ENCODE measurements around the gene TMEM30B.

TMEM30B gene

GRCh38 chr14:61281186-61281947 is at the start of gene TMEM30B:
Gene TMEM30B (minus strand): TSS chr14:61281338. CDS start chr14:61281147, 191 bp downstream.
- no peaks in the 10 kb centered on the region for H3K4me1 ChIP-seq (ENCODE audit: low read length)
- no peaks in the 10 kb centered on the region for H4K20me1 ChIP-seq (ENCODE audit: insufficient read depth, low read length)
- no peaks in the 10 kb centered on the region for H3K36me3 ChIP-seq (replicated peaks; ENCODE audit: low read depth, low read length)
- peaks cover 26% of the 10 kb centered on the region for H3K27me3 ChIP-seq (ENCODE audit: low read depth, low read length)
- H3K9me3 ChIP-seq (ENCODE audit: insufficient read depth, low read length), result no peaks in the 10 kb centered on the region
- H3K27ac ChIP-seq (ENCODE audit: low read length), result no peak within 1 kb of the TSS
- H3K4me2 ChIP-seq (ENCODE audit: low read length), result no peak within 1 kb of the TSS
- no peaks in the 10 kb centered on the region for H3K79me2 ChIP-seq (ENCODE audit: low read length)
- no peak within 1 kb of the TSS for H3K9ac ChIP-seq (ENCODE audit: low read length)
- TF ChIP-seq EZH2phosphoT487 (IDR thresholded peaks at IDR 0.05; ENCODE audit: low read depth) (no peak), CTCF (IDR thresholded peaks at IDR 0.05; ENCODE audit: low read depth, low read length) (no peak)
- no peak within 1 kb of the TSS for H3K4me3 ChIP-seq (ENCODE audit: low read length)
- H2AFZ ChIP-seq (ENCODE audit: low read depth, low read length), result no peak within 1 kb of the TSS

- Histone ChIP-seq H2AFZ (ENCODE audit: low read depth, low read length) (no peak overlapping the region), H3K4me3 (ENCODE audit: low read length) (no peak overlapping the region), H3K9me3 (ENCODE audit: insufficient read depth, low read length) (no peaks in the 10 kb centered on the region), H3K4me1 (ENCODE audit: low read length) (peaks cover 16% of the 10 kb centered on the region), H4K20me1 (ENCODE audit: insufficient read depth, low read length) (no peaks in the 10 kb centered on the region), H3K27ac (ENCODE audit: low read length) (no peak overlapping the region), H3K4me2 (ENCODE audit: low read length) (no peak overlapping the region), H3K36me3 (replicated peaks; ENCODE audit: low read depth, low read length) (no peaks in the 10 kb centered on the region), H3K79me2 (ENCODE audit: low read length) (no peaks in the 10 kb centered on the region), H3K9ac (ENCODE audit: low read length) (no peak overlapping the region), H3K27me3 (ENCODE audit: low read depth, low read length) (peaks cover 9% of the 10 kb centered on the region)
- TF ChIP-seq EZH2phosphoT487 (IDR thresholded peaks at IDR 0.05; ENCODE audit: low read depth) (no peak), CTCF (IDR thresholded peaks at IDR 0.05; ENCODE audit: low read depth, low read length) (no peak)
These were observed 49.4 kb upstream of the TMEM30B start for GRCh38 chr14:61330511-61330910.

GRCh38 chr14:61329478-61330051 is 48.4 kb upstream of the TMEM30B start:
- Histone ChIP-seq H3K27me3 (ENCODE audit: low read depth, low read length) (peaks cover 9% of the 10 kb centered on the region), H3K4me3 (ENCODE audit: low read length) (0 out of 2 replicates have a peak overlapping the region, but pooled peaks have one; percentile 32), H2AFZ (ENCODE audit: low read depth, low read length) (no peak overlapping the region), H4K20me1 (ENCODE audit: insufficient read depth, low read length) (no peaks in the 10 kb centered on the region), H3K9me3 (ENCODE audit: insufficient read depth, low read length) (no peaks in the 10 kb centered on the region), H3K36me3 (replicated peaks; ENCODE audit: low read depth, low read length) (no peaks in the 10 kb centered on the region), H3K4me1 (ENCODE audit: low read length) (peaks cover 16% of the 10 kb centered on the region), H3K27ac (ENCODE audit: low read length) (no peak overlapping the region), H3K79me2 (ENCODE audit: low read length) (no peaks in the 10 kb centered on the region), H3K9ac (ENCODE audit: low read length) (no peak overlapping the region), H3K4me2 (ENCODE audit: low read length) (peak overlapping the region; percentile 66)
- no peak for TF ChIP-seq CTCF (IDR thresholded peaks at IDR 0.05; ENCODE audit: low read depth, low read length)

- H3K79me2 ChIP-seq (ENCODE audit: low read length), result no peaks in the 10 kb centered on the region
These were observed 47.6 kb upstream of the TMEM30B start for GRCh38 chr14:61328626-61329262.

More at GRCh38 chr14:61328626-61329262, 47.6 kb upstream of the TMEM30B start:
- Histone ChIP-seq H3K4me2 (ENCODE audit: low read length) (no peak overlapping the region; the same call in 1 of the 2 replicates), H2AFZ (ENCODE audit: low read depth, low read length) (no peak overlapping the region), H3K4me3 (ENCODE audit: low read length) (no peak overlapping the region), H3K9me3 (ENCODE audit: insufficient read depth, low read length) (no peaks in the 10 kb centered on the region), H4K20me1 (ENCODE audit: insufficient read depth, low read length) (no peaks in the 10 kb centered on the region), H3K27me3 (ENCODE audit: low read depth, low read length) (peaks cover 12% of the 10 kb centered on the region), H3K4me1 (ENCODE audit: low read length) (peaks cover 16% of the 10 kb centered on the region), H3K9ac (ENCODE audit: low read length) (no peak overlapping the region), H3K27ac (ENCODE audit: low read length) (no peak overlapping the region), H3K36me3 (replicated peaks; ENCODE audit: low read depth, low read length) (no peaks in the 10 kb centered on the region)
- TF ChIP-seq EZH2phosphoT487 (IDR thresholded peaks at IDR 0.05; ENCODE audit: low read depth), result no peak
- no peak for TF ChIP-seq CTCF (IDR thresholded peaks at IDR 0.05; ENCODE audit: low read depth, low read length)

Data from OCI-LY3 (cell line).